T-helper 1 cell (primary cell): ENCODE data around the gene CHGA.

Experiments
- DNase-seq, 5 donors: peaks; one replicate each; pipeline ENCODE4 v3.0.0-alpha.2; 2012 to 2020
- total RNA-seq, 4 donors: gene quantifications; one replicate each; lab custom pipeline; 2026; lab: John Stamatoyannopoulos, UW

Gene CHGA
- total RNA-seq = 0 reads per million in 4 donors

DNA sequence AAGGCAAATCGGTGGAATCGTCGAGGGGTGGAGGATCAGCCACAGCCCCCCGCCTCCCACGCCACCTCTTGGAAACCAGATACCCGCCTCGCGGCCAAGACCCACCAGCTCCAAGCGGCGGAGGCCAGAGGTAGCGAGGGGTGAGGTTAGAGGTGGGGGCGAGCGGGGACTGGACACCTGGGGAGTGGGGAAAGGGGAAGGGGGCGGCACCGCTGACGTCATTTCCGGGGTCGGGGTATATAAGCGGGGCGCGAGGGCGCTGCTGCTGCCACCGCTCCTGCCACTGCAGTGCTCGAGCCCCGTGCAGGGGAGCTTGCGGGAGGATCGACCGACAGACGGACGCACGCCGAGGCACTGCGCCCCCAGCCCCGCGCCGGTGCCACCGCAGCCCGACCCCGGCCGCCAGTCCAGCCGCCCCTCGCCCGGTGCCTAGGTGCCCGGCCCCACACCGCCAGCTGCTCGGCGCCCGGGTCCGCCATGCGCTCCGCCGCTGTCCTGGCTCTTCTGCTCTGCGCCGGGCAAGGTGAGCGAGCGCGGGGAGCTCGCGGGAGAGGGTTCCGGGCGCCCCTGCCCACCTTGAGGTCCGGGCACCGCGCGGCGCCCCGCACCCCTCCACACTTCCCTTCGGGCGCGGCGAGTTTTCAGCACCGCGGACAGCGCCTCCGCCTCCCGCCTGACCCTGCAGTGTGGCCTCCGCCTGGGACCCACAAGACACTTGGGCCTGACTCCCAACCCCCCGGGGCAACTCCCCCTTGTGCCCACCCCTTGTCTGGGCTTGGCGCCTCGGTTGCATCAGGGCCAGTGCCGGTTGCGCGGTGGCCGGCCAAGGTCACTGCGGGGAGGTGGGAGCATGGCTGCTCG, at the start of gene CHGA:
Gene CHGA, plus strand, starts transcription at position 268 of the 861 bp plus-strand sequence. Its CDS starts 210 bp downstream, at position 478.
- peak in 3 of 5 donors; percentile 12 to 34 (median 21) for DNase-seq

GRCh38 chr14:92874962-92875661, 47.8 kb upstream of the CHGA start:
- DNase-seq = no peak

DNA sequence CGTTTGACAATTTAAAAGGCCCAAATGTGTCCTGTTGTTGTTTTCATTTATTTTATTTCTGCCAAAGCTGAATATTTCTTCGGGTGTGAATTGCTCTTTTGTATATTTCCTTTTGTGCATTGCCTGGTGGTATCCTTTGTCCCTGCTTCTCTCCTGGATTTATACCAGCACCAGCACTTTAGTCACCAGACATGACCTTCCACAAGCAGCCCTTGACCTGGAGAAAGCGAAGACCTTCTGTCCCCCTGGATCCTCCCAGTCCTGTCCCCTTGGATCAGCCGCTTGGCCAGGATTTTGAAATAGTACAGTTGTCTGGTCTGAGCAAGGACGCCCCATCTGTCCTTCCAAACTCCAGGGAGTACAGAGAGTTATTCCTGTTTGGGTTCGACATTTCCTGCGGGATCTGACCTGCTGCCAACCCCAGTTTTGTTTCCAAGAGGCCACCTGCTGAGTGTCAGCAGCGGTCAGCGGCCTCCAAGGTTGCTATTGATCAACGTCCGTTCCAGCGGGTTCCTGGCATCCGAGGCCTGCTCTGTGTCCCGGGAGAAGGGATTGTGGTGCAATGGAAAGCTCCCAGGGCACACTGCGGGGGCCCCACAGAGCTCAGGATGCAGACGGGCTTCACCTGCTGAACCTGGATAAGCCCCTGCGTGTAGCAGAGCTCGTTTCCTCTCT, 45.1 kb upstream of the CHGA start:
- DNase-seq = no peak

DNA sequence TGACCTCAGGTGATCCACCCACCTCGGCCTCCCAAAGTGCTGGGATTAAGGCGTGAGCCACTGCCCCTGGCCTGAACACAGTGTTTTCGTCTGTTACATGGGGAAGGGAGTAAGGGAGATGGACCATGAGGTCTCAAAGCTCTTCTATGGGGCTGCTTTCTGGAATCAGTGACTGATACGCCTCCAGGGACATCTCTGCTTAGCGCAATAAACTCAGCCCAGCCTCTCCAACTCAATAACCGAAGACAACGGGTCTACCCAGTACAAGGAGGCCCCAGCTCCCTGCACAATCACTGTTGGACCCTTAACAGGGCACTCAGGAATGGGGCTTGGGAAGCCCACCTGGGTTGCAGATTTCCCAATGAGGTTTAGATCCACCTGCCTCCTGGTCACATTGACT, 42.6 kb upstream of the CHGA start:
- DNase-seq = no peak

GRCh38 chr14:92880851-92881250, 42.1 kb upstream of the CHGA start:
- no peak for DNase-seq

DNA sequence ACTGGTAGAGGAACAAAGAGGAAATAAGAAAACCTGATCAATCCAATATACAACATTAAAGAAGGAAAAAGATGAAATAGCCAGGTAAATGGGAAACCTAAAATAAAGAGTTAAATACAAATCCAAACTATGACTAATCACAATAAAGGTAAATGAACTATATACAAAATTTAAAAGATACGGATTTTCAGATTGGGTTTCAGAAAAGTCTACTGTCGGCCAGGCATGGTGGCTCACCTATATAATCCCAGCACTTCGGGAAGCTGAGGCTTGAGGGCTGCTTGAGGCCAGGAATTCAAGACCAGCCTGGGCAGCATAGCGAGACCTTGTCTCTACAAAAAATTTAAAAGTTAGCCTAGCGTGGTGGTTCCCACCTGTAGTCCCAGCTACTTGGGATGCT, 39.9 kb upstream of the CHGA start:
- no peak for DNase-seq

- no peak for DNase-seq
These were observed 38.5 kb upstream of the CHGA start for GRCh38 chr14:92884410-92884809.

GRCh38 chr14:92885279-92886061, 37.5 kb upstream of the CHGA start:
- DNase-seq = no peak

DNA sequence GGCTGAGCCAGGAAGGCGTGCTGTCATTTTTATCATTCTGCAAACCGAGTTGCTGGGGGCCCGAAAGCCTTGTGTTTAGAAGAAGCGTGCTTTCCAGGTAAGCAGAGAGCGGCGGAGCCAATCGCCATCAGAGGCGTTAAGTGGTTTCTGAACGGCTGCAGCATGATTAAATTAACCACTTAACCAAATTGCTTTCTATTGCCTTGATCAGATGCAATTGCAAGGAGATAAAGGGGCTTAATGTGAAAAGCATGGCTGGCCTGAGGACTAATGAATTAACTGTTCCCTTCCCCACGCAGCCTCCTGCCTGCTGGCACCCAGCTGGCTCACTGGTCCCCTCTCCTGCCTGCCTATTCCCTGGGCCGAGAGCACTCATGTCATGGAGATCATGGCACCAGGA, 36.6 kb upstream of the CHGA start:
- no peak for DNase-seq

GRCh38 chr14:92887157-92887556, 35.8 kb upstream of the CHGA start:
- DNase-seq = no peak

DNA sequence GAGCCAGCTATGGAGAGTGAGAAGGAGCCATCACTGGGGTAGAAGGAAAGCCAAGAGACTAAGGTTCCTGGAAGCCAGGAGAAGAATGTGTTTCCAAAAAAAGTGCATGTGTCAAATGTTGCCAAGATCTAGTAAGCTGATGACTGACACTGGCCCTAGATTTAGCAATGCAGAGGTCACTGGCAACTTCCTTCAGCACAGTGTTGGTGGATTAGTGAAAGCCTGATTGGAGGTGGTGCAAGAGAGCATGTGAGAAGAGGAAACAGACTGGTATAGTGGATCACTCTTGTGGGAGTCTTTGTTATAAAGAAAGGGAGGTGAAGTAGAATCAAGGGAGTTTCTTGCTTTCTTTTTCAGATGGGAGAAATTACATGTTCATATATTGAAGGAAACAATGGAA, 34.1 kb upstream of the CHGA start:
- no peak for DNase-seq

- DNase-seq = no peak
These were observed 31.9 kb upstream of the CHGA start for GRCh38 chr14:92890830-92891588.

DNA sequence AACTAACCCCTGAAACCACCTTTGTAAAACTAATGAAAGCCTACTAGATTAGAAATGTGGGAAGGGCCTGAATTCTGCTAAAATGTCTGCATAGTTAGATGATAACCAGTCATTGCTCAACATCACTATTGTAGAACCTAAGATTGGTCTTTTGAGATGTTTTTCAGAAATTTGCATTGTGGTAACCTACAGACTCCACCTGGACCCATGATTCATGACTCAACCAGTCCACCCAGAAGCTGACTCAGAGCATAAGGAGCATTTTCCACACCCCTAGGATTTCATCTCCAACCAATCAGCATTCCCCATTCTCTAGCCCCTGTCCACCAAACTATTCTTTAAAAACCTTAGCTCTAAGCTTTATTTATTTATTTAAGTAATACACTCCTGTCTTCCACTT, 30.4 kb upstream of the CHGA start:
- DNase-seq = no peak

DNA sequence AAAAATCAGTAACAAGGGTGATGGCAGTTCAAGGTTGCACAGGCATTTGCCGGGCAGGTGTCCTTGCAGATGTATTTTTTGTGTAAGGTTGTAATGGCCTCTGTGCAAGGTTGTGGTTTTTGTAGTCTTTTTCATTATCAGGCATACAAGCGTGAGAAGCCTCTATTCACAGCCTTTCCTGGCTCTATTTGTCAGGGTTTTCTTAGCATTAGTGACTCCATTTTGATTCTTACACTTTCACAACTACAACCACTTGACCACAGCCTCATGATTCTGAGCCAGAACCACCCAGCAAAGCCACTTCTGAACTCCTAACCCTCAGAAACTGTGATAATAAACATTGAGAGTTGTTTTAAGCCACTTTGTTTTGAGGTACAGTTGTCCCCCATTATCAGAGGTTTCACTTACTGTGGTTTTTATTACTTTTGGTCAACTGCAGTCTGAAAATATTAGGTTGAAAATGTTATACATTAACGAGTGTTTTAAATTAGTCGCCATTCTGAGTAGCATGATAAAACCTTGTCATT, 27.5 kb upstream of the CHGA start:
- no peak for DNase-seq

DNA sequence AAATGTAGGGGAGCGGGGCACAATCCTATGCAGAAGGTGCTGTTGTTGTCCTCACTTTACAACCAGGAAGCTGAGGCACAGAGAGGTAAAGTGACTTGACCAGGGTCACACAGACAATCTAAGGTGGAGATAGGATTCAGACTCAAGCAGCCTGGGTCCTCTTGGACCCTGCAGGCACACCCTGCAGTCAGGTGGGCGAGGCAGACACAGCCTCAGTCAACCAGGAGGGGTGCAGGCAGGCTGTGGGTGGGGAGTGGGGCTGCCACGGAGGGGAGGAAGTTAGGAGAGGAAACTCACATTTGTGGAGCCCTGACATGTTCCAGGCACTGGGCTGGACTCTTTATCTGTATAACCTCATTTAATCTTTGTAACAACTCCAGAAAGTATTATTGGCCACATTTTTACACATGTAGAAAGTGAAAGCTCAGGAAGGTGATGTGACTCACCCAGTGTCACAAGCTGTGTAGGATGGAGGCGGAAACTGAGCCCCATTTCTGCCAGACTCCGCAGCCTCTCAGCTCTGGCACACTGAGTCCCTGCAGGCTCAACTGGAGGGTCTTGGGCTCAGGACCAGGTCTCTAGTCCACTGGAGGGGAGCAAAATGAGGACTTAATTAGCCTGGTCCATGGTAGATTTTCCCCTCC, 24.9 kb upstream of the CHGA start:
- DNase-seq = peak in 1 of 5 donors; percentile 42

DNA sequence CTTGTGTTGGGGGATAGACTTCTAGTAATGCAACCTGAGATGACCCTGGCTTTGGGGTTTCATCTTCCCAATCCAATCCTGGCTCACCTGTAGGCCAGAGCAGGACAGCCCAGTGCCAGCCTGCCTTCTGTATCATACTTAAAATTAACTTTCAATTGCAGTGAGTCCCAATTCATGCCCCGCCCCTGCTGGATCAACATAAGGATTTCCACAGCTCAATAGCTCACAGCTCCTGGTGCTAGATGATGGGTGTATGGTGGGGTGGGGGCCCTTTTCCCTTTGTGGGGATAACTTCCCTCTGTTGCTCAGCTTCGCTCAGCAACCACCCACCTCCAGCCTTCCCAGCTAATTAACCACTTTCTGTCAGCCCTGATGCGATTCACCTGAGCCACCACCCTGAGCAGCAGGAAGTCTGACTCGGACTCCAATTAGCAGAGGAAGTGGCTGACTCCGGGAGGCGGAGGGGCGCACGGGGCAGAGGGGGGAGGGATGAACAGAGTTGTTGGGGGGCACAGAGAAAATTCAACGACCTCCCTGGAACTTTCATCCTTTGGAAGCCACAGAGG, 24.3 kb upstream of the CHGA start:
- no peak for DNase-seq

- no peak for DNase-seq
These were observed 22.3 kb upstream of the CHGA start for GRCh38 chr14:92900660-92901059.

GRCh38 chr14:92902191-92902590, 20.8 kb upstream of the CHGA start:
- no peak for DNase-seq

DNA sequence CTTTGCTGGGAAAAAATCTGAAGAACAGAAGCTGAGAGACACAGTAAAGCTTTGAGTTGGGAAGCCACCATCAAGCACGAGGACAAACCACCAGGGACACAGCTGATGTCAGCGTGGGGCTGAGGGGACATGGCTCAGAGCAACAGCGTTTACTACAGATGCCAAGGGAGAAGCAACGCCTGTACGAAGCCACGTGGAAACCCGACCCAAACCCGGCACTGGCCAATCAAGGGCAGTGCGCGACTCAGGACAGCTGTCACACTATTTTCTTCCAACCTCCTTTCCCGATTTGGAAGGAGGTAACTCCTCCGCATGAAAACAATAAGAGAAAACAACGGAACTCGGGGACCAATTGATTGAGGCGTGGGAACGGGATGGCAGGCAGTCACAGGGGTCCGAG, 20.2 kb upstream of the CHGA start:
- no peak for DNase-seq

DNA sequence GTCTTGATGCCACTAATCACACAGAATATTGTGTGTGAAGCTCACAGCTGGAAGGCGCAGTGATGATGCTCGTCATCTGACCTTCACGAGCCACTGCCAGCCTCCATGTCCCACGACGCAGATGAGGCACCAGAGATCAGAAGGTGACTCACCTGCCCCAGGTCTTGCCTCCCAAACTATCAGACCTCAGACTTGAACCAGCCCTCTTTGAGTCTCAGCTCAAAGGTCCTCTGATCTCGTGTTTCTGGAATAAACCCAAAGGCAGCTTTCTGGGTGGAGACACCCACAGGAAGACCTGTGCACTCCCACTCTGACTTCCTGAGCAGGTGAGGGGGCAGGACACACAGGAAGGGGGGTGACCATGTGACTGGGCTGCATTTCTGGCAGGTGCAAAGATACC, 19.6 kb upstream of the CHGA start:
- no peak for DNase-seq

GRCh38 chr14:92905667-92906066, 17.3 kb upstream of the CHGA start:
- no peak for DNase-seq
